GM23338 (cell line): ENCODE measurements around the gene ZNF804A. TPM values are rescaled to one million over a fixed set of nuclear protein-coding genes. Genes with fewer than 3 reads are reported as not detected.

Source experiments
- ATAC-seq: fragments of 200-7000 bp; cut with Tn5 transposase; 3 replicates; pipeline ENCODE4 v1.9.1; 2020
- DNase-seq: peaks from one replicate; pipeline ENCODE4 v3.0.0-alpha.2; 2015; ENCODE audit warnings: low spot score
- H2AFZ ChIP-seq: fragments of 200-600 bp; sonication (generic); 2 replicates; pipeline ENCODE4 v1.8.0; 2016; ENCODE audit warnings: antibody characterized with exemption, mild to moderate bottlenecking, moderate library complexity
- H3F3A ChIP-seq: fragments of 200-600 bp; sonication (generic); replicated peaks from 2 replicates; pipeline ENCODE4 v1.8.0; 2017; ENCODE audit warnings: antibody characterized with exemption, mixed run types, low read depth
- H3K27ac ChIP-seq: fragments of 200-600 bp; sonication (generic); 2 replicates; pipeline ENCODE4 v1.6.1; 2016; ENCODE audit warnings: low read depth
- H3K27me3 ChIP-seq: fragments of 200-600 bp; sonication (generic); 2 replicates; pipeline ENCODE4 v1.8.0; 2016; ENCODE audit warnings: mild to moderate bottlenecking, mixed run types, moderate library complexity; ENCODE audit not compliant: insufficient read depth
- H3K36me3 ChIP-seq: fragments of 200-600 bp; sonication (generic); 2 replicates; pipeline ENCODE4 v1.8.0; 2016; ENCODE audit warnings: mild to moderate bottlenecking; ENCODE audit not compliant: insufficient read depth
- H3K4me1 ChIP-seq: fragments of 200-600 bp; sonication (generic); 2 replicates; pipeline ENCODE4 v1.8.0; 2016; ENCODE audit warnings: mild to moderate bottlenecking, moderate library complexity; ENCODE audit not compliant: insufficient read depth
- H3K4me2 ChIP-seq: fragments of 200-600 bp; sonication (generic); 2 replicates; pipeline ENCODE4 v1.7.1; 2017; ENCODE audit warnings: mixed run types
- H3K4me3 ChIP-seq: fragments of 200-600 bp; sonication (generic); 2 replicates; pipeline ENCODE4 v1.6.1; 2016; ENCODE audit warnings: mixed run types
- H3K79me2 ChIP-seq: fragments of 200-600 bp; sonication (generic); replicated peaks from 2 replicates; pipeline ENCODE4 v1.8.0; 2017; ENCODE audit warnings: mild to moderate bottlenecking; ENCODE audit not compliant: insufficient read depth
- H3K9me2 ChIP-seq: fragments of 200-600 bp; sonication (generic); 2 replicates; pipeline ENCODE4 v1.8.0; 2017; ENCODE audit not compliant: insufficient read depth
- H4K20me1 ChIP-seq: fragments of 200-600 bp; sonication (generic); replicated peaks from 2 replicates; pipeline ENCODE4 v1.8.0; 2017; ENCODE audit warnings: mild to moderate bottlenecking; ENCODE audit not compliant: insufficient read depth
- H3K27ac Mint-ChIP-seq: 2 replicates; pipeline ENCODE4 v1.8.0; 2020; ENCODE audit warnings: inconsistent platforms, mild to moderate bottlenecking, moderate library complexity, mixed read lengths
- H3K27me3 Mint-ChIP-seq: 3 replicates; pipeline ENCODE4 v1.8.0; 2022; ENCODE audit warnings: low read depth, mild to moderate bottlenecking, moderate library complexity, mixed read lengths, inconsistent platforms; ENCODE audit not compliant: insufficient read depth, poor library complexity
- H3K36me3 Mint-ChIP-seq: 3 replicates; pipeline ENCODE4 v1.8.0; 2021; ENCODE audit warnings: low read depth, mild to moderate bottlenecking, inconsistent platforms, moderate library complexity, mixed read lengths
- H3K4me1 Mint-ChIP-seq: 3 replicates; pipeline ENCODE4 v1.8.0; 2020; ENCODE audit warnings: mild to moderate bottlenecking, inconsistent platforms, mixed read lengths
- H3K4me3 Mint-ChIP-seq: 3 replicates; pipeline ENCODE4 v1.8.0; 2021; ENCODE audit warnings: moderate library complexity, mild to moderate bottlenecking, inconsistent platforms, mixed read lengths
- H3K9me3 Mint-ChIP-seq: 3 replicates; pipeline ENCODE4 v1.8.0; 2020; ENCODE audit warnings: moderate library complexity, mild to moderate bottlenecking, inconsistent platforms, mixed read lengths
- CREB1 ChIP-seq: fragments of 250-450 bp; sonication (Bioruptor Pico); IDR thresholded peaks from 2 replicates; pipeline ENCODE4 v1.5.0; 2020; ENCODE audit warnings: low read depth, mild to moderate bottlenecking, moderate library complexity
- ETS1 ChIP-seq: IDR thresholded peaks from 2 replicates; pipeline ENCODE4 v1.6.1; 2016; ENCODE audit warnings: antibody characterized with exemption
- EZH2 ChIP-seq: fragments of 200-600 bp; sonication (generic); IDR thresholded peaks from one replicate; pipeline ENCODE4 v1.8.0; 2017; ENCODE audit warnings: antibody characterized with exemption, mild to moderate bottlenecking, low read depth; ENCODE audit not compliant: unreplicated experiment
- EZH2phosphoT487 ChIP-seq: fragments of 200-600 bp; sonication (generic); IDR thresholded peaks from one replicate; pipeline ENCODE4 v1.8.1; 2018; ENCODE audit warnings: antibody characterized with exemption; ENCODE audit not compliant: unreplicated experiment
- JUNB ChIP-seq: IDR thresholded peaks from one replicate; pipeline ENCODE4 v1.6.1; 2016; ENCODE audit warnings: antibody characterized with exemption; ENCODE audit not compliant: unreplicated experiment
- NANOG ChIP-seq: IDR thresholded peaks from 2 replicates; pipeline ENCODE4 v1.6.1; 2016; ENCODE audit warnings: antibody characterized with exemption, borderline replicate concordance
- POLR2AphosphoS5 ChIP-seq: IDR thresholded peaks from 2 replicates; pipeline ENCODE4 v1.6.1; 2016; ENCODE audit warnings: antibody characterized with exemption, low read depth
- REST ChIP-seq: IDR thresholded peaks from one replicate; pipeline ENCODE4 v1.6.1; 2018; ENCODE audit warnings: antibody characterized with exemption; ENCODE audit not compliant: unreplicated experiment
- STAT1 ChIP-seq: IDR thresholded peaks from one replicate; pipeline ENCODE4 v1.6.1; 2016; ENCODE audit warnings: antibody characterized with exemption; ENCODE audit not compliant: unreplicated experiment
- ZNF114 ChIP-seq: fragments of 250-450 bp; sonication (Bioruptor Pico); IDR thresholded peaks from 2 replicates; pipeline ENCODE4 v1.5.0; 2020; ENCODE audit warnings: mild to moderate bottlenecking, moderate library complexity
- polyA plus RNA-seq: library from polyadenylated mRNA; unstranded; fragments of >200 nt; fragmentation: Nextera tagmentation; extraction: Ambion mirVana; gene quantifications from 2 replicates; pipeline ENCODE4 v1.2.1, GENCODE V29; 2016
- total RNA-seq: library from RNA; depleted of rRNA; stranded (reverse); fragments of >200 nt; shearing (Covaris generic); gene quantifications from 2 replicates; pipeline ENCODE4 v1.2.3, GENCODE V29; 2014
- TF ChIP-seq, protein P1 (sequence below), 2 experiments: fragments of 200-600 bp in 1 of 2; sonication (generic) in 1 of 2; conservative IDR thresholded peaks; 2 replicates each; pipeline versions ENCODE4 v1.5.1 to v1.6.1; 2016 to 2017; ENCODE audit warnings: antibody characterized with exemption in 2 of 2, low read depth in 2 of 2, mild to moderate bottlenecking in 2 of 2, moderate library complexity in 1 of 2
- TF ChIP-seq, protein P2 (sequence below): fragments of 250-450 bp; sonication (Bioruptor Pico); IDR thresholded peaks from 2 replicates; pipeline ENCODE4 v1.5.0; 2020; ENCODE audit warnings: mild to moderate bottlenecking, moderate library complexity

The ZNF804A gene
- total and polyA plus RNA-seq, 2 experiments from 2014 or later = not detected

- TF ChIP-seq ETS1 = no peak
- no peak for TF ChIP-seq NANOG
These were observed 144.8 kb downstream of the ZNF804A start (continued) for GRCh38 chr2:184743096-184743495.

- Mint-ChIP-seq H3K9me3 (no peaks in the 10 kb centered on the region), H3K36me3 (no peaks in the 10 kb centered on the region), H3K4me1 (peaks cover 15% of the 10 kb centered on the region), H3K27me3 (peaks cover 4% of the 10 kb centered on the region), H3K4me3 (no peak overlapping the region), H3K27ac (no peak overlapping the region)
- no peak for ATAC-seq
- Histone ChIP-seq H3K79me2 (no peaks in the 10 kb centered on the region), H3K27me3 (no peaks in the 10 kb centered on the region), H3K4me2 (no peak overlapping the region), H4K20me1 (no peaks in the 10 kb centered on the region), H3K36me3 (no peaks in the 10 kb centered on the region), H2AFZ (no peak overlapping the region), H3K4me3 (no peak overlapping the region), H3K27ac (no peak overlapping the region), H3F3A (no peaks in the 10 kb centered on the region), H3K9me2 (no peaks in the 10 kb centered on the region), H3K4me1 (no peaks in the 10 kb centered on the region)
- DNase-seq = no peak
- TF ChIP-seq REST (no peak), STAT1 (no peak), NANOG (no peak), EZH2 (no peak), POLR2AphosphoS5 (no peak), ZNF114 (CRISPR knock-in tag) (no peak), CREB1 (CRISPR knock-in tag) (no peak), JUNB (no peak), ETS1 (no peak), EZH2phosphoT487 (no peak)
- TF ChIP-seq, protein P1, sequence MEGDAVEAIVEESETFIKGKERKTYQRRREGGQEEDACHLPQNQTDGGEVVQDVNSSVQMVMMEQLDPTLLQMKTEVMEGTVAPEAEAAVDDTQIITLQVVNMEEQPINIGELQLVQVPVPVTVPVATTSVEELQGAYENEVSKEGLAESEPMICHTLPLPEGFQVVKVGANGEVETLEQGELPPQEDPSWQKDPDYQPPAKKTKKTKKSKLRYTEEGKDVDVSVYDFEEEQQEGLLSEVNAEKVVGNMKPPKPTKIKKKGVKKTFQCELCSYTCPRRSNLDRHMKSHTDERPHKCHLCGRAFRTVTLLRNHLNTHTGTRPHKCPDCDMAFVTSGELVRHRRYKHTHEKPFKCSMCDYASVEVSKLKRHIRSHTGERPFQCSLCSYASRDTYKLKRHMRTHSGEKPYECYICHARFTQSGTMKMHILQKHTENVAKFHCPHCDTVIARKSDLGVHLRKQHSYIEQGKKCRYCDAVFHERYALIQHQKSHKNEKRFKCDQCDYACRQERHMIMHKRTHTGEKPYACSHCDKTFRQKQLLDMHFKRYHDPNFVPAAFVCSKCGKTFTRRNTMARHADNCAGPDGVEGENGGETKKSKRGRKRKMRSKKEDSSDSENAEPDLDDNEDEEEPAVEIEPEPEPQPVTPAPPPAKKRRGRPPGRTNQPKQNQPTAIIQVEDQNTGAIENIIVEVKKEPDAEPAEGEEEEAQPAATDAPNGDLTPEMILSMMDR (conservative IDR thresholded peaks at IDR 0.05; ENCODE audit: low read depth in 2 of 2) = no peak
- TF ChIP-seq, protein P2, sequence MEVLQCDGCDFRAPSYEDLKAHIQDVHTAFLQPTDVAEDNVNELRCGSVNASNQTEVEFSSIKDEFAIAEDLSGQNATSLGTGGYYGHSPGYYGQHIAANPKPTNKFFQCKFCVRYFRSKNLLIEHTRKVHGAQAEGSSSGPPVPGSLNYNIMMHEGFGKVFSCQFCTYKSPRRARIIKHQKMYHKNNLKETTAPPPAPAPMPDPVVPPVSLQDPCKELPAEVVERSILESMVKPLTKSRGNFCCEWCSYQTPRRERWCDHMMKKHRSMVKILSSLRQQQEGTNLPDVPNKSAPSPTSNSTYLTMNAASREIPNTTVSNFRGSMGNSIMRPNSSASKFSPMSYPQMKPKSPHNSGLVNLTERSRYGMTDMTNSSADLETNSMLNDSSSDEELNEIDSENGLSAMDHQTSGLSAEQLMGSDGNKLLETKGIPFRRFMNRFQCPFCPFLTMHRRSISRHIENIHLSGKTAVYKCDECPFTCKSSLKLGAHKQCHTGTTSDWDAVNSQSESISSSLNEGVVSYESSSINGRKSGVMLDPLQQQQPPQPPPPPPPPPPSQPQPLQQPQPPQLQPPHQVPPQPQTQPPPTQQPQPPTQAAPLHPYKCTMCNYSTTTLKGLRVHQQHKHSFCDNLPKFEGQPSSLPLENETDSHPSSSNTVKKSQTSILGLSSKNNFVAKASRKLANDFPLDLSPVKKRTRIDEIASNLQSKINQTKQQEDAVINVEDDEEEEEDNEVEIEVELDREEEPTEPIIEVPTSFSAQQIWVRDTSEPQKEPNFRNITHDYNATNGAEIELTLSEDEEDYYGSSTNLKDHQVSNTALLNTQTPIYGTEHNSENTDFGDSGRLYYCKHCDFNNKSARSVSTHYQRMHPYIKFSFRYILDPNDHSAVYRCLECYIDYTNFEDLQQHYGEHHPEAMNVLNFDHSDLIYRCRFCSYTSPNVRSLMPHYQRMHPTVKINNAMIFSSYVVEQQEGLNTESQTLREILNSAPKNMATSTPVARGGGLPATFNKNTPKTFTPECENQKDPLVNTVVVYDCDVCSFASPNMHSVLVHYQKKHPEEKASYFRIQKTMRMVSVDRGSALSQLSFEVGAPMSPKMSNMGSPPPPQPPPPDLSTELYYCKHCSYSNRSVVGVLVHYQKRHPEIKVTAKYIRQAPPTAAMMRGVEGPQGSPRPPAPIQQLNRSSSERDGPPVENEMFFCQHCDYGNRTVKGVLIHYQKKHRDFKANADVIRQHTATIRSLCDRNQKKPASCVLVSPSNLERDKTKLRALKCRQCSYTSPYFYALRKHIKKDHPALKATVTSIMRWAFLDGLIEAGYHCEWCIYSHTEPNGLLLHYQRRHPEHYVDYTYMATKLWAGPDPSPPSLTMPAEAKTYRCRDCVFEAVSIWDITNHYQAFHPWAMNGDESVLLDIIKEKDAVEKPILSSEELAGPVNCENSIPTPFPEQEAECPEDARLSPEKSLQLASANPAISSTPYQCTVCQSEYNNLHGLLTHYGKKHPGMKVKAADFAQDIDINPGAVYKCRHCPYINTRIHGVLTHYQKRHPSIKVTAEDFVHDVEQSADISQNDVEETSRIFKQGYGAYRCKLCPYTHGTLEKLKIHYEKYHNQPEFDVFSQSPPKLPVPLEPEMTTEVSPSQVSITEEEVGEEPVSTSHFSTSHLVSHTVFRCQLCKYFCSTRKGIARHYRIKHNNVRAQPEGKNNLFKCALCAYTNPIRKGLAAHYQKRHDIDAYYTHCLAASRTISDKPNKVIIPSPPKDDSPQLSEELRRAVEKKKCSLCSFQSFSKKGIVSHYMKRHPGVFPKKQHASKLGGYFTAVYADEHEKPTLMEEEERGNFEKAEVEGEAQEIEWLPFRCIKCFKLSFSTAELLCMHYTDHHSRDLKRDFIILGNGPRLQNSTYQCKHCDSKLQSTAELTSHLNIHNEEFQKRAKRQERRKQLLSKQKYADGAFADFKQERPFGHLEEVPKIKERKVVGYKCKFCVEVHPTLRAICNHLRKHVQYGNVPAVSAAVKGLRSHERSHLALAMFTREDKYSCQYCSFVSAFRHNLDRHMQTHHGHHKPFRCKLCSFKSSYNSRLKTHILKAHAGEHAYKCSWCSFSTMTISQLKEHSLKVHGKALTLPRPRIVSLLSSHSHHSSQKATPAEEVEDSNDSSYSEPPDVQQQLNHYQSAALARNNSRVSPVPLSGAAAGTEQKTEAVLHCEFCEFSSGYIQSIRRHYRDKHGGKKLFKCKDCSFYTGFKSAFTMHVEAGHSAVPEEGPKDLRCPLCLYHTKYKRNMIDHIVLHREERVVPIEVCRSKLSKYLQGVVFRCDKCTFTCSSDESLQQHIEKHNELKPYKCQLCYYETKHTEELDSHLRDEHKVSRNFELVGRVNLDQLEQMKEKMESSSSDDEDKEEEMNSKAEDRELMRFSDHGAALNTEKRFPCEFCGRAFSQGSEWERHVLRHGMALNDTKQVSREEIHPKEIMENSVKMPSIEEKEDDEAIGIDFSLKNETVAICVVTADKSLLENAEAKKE = no peak
These were observed 157.8 kb downstream of the ZNF804A start for GRCh38 chr2:184756161-184756560.
